SK-N-MC (cell line): Measurements from ENCODE around the gene QPCT.

ENCODE experiments used
- EZH2 ChIP-seq: fragments of 200-600 bp; sonication (generic); IDR thresholded peaks from one replicate; pipeline ENCODE4 v1.6.1; 2017; ENCODE audit warnings: antibody characterized with exemption
- FOXP2 ChIP-seq: optimal IDR thresholded peaks from 2 replicates; pipeline ENCODE3; 2011; ENCODE audit warnings: mild to moderate bottlenecking, moderate library complexity; ENCODE audit not compliant: insufficient read depth; ENCODE audit errors: extremely low read length, control extremely low read depth
- POLR2AphosphoS5 ChIP-seq: IDR thresholded peaks from 2 replicates; pipeline ENCODE4 v1.6.1; 2012; ENCODE audit warnings: mild to moderate bottlenecking, low read depth, low read length, borderline replicate concordance

DNA sequence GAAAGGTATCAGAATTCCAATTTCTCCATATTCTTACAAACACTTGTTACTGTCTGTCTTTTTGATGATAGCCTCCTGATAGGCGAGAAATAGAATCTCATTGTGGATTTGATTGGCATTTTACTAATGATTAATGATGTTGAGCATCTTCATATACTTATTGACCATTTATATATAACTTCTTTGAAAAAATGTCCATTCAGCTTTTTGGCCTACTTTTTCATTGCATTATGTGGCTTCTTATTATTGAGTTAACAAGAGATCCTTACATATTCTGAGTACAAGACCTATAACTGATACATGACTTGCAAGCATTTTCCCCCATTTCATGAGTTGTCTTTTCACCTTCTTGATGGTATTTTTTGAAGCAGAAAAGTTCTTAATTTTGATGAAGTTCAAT lies 54.6 kb downstream of the QPCT start:
- no peak for TF ChIP-seq EZH2
- no peak for TF ChIP-seq POLR2AphosphoS5
- TF ChIP-seq FOXP2 = no peak
